Esophagus squamous epithelium (tissue), 4 donors: ENCODE measurements around the gene PLEKHH2.

Experiments
- CTCF ChIP-seq, 6 experiments: fragments of 450-650 bp in 4 of 6; fragments of 200-600 bp in 2 of 6; sonication (generic) in 2 of 6; IDR thresholded peaks; one replicate each; pipeline ENCODE4 v1.5.1; 2016 to 2019; ENCODE audit warnings: antibody characterized with exemption in 6 of 6, mild to moderate bottlenecking in 4 of 6, moderate library complexity in 4 of 6
- POLR2A ChIP-seq, 4 donors: fragments of 450-650 bp; IDR thresholded peaks; one replicate each; pipeline ENCODE4 v1.6.1; 2017; ENCODE audit warnings: antibody characterized with exemption in 4 of 4, mild to moderate bottlenecking in 4 of 4, moderate library complexity in 3 of 4

- TF ChIP-seq CTCF (IDR thresholded peaks at IDR 0.05): no peak
- no peak for TF ChIP-seq POLR2A (IDR thresholded peaks at IDR 0.05)
These were observed 169.6 kb downstream of the PLEKHH2 start for GRCh38 chr2:43806719-43807031.
